GM18907 (cell line): ENCODE results near the gene SLC16A5.
"Not testable (repeated sequence)": the region's sequence is repeated elsewhere in the genome, so short reads cannot be mapped to it uniquely, and the experiment has no call there.

ENCODE experiments used
- ATAC-seq: cut with Tn5 transposase; IDR thresholded peaks from one replicate; pipeline ENCODE4 v1.9.1; 2021; ENCODE audit warnings: mild to moderate bottlenecking, moderate library complexity; ENCODE audit not compliant: unreplicated experiment

Gene SLC16A5, protein sequence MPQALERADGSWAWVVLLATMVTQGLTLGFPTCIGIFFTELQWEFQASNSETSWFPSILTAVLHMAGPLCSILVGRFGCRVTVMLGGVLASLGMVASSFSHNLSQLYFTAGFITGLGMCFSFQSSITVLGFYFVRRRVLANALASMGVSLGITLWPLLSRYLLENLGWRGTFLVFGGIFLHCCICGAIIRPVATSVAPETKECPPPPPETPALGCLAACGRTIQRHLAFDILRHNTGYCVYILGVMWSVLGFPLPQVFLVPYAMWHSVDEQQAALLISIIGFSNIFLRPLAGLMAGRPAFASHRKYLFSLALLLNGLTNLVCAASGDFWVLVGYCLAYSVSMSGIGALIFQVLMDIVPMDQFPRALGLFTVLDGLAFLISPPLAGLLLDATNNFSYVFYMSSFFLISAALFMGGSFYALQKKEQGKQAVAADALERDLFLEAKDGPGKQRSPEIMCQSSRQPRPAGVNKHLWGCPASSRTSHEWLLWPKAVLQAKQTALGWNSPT

DNA sequence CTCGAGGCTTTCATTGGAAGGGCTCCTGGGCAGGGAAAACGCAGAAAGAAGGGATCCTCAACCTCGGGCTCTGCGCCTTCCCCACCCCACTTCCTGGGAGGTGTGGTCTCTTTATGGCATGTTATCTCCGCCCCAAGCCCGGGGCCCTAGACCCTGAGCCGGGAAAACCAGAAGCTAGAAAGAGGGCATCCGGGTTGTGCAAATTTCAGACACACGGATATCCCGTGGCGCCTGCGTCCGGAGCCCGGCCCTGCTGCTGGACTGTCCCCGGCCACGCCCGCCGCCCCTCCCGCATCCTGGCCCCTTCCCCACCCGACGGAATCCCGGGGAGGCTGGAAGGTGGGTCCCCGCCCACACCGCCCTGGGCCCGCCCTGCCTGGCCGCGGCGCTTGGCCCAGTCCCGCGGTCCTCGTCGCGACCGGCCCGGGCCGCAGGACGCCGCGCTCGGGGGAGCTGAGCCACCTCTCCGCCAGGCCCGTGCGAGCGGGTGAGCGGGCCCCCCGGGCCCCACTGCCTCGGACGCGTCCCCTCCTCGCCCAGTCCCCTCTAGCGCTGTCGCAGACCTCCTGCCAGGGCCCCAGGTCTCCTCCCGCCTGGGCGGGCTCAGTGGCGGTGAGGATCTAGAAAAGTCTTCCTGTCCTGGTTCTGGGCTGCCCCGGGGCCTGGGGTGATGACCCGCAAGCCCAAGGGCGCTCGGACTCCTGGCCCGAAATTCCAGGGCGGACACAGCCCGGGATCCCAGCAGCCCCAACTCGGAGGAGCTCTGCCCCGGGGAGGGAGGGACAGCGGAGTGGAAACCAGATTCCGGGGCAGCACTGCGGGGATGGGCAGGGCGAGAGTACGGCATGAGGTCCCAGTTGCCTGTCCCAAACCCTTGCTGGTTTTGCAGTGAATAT is at the start of gene SLC16A5:
TSS of gene SLC16A5 (plus strand) at position 397 of the 896 bp plus-strand sequence. CDS start 5,683 bp downstream, outside the sequence.
- peak; percentile 58 for ATAC-seq

DNA sequence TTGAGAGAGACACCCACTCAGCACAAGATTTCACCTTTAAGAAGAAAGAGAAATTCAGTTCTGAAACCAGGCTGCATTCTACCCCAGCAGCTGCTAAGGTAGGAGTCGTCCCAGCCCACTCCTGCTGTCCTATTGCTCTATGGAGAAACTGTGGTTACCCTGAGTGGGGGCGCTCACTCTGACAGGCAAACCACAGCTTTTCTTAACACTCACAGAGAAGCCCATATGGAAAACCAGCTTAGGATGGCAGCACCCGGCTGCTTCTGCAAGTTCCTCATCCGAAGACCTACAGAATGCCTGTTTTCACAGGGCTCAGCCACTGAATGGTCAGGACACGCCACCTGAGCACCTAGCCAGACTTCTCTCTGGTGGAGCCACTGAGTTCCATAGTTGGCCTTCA is 48.5 kb upstream of the SLC16A5 start:
- ATAC-seq = no peak

DNA sequence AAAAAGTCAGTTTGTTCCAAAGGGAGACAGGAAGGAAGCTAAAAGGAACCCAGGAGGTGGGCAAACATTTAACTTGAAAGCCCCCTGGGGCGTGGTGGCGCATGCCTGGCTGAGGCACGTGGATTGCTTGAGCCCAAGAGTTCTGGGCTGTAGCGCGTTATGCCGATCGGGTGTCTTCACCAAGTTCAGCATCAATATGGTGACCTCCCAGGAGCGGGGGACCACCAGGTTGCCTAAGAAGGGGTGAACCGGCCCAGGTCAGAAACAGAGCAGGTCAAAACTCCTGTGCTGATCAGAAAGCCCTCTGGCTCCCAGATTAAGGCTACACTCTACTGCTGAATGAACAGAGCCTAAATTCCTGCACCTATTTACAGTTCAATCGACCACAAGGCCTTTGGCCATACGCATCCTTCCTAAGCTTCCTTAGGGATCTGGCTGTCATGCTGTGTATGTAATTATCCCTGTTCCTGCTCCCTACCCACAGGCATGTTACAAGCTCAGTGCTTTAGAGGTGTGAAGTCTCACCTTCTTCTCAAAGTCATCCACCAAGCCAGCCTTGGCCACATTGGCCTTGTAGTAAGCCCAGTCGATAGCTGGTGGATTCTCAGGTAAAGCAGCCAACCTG is 46.0 kb upstream of the SLC16A5 start:
- ATAC-seq = no peak

DNA sequence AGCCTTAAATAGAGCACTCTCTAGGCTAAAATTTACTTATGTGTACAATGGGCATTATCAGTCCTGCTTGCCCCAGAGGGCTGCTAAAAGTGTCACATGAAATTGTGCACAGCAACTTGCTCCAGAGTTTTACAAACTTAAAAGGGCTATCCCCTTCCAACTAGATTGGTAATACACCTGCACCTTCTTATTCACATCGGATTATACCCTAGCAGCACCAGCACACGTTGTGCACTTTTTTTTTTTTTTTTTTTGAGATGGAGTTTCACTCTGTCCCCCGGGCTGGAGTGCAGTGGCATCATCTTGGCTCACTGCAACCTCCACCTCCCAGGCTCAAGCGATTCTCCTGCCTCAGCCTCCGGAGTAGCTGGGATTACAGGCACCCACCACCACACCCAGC is 44.0 kb upstream of the SLC16A5 start:
- ATAC-seq = not testable (repeated sequence)

DNA sequence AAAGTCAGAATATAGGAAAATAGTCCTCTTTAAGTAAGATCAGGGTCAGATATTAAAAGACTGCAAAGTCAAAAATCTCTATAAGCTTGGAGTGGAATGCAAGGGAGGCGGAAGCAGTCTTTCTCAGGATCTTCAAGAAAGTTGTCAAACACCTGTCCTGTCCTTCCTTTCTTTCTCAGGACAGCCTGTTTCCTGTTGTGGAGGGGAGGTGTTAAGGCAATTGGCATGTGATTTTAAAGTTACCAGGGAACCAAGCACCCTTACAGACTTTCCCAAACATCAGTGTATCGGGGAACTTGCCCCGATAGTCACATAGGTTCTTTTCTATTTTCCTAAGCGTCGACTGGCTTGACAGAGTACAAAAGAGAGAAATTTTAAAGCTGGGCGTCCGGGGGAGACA is 43.0 kb upstream of the SLC16A5 start:
- no peak for ATAC-seq

DNA sequence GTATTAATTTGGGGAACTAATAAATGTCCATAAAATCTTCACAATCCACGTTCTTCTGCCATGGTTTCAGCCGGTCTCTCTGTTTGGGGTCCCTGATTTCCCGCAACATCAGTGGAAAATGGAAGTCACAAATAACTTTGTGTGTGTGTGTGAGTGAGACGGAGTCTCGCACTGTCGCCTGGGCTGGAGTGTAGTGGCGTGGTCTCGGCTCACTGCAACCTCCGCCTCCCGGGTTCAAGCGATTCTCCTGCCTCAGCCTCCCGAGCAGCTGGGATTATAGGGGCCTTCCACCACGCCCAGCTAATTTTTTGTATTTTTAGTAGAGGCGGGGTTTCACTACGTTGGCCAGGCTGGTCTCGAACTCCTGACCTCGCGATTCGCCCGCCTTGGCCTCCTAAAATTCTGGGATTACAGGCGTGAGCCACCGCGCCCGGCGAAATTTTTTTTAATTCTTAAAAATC is 41.8 kb upstream of the SLC16A5 start:
- not testable (repeated sequence) for ATAC-seq

DNA sequence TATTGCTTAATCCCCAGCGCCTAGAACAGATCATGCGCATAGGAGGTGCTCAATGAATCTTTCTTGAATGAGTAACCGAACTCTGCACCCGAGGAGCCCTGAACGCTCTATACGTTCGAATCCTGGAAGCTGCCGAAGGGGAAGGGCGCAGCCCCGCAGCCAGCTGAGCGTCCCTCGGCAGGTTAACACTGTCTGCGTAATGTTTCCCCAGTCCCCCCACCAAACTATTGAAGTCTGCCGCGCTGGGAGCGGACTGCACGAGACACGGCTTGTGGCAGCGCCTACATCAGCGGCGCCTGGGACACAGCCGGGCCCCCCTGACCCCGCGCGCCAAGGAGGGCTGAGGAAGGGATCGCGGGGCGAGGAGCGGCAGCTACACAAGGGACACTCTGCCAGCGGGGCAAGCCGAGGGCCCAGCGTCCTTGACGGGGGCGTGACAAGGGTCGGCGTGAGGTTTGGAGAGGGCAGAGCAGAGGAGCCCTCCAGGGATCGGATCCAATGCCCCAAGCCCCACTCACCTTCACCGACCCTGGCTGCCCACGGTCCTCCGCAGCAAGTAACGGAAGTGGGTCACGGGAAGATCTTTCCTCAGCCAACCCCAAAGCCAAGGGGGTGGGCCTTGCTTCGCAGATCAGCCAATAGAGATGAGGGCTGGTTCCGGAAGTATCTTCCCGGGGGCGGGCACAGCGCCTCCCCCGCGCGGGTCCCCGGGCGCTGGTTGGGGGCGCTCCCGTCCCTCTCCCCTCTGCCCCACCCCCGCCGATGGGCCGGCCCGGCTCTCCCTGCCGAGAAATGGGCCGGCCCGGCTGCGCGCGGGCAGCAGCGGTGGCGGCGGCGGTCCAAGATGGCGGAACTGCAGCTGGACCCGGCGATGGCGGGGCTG is 41.1 kb upstream of the SLC16A5 start, which contains the start of the genes ATP5PD and KCTD2:
TSS of gene ATP5PD (minus strand) at position 563 of the 883 bp plus-strand sequence. CDS start 4,319 bp downstream, outside the sequence.
TSS of gene KCTD2 (plus strand) at position 819 of the 883 bp plus-strand sequence. CDS start at position 845, 26 bp downstream.
- ATAC-seq = peak; percentile 94

DNA sequence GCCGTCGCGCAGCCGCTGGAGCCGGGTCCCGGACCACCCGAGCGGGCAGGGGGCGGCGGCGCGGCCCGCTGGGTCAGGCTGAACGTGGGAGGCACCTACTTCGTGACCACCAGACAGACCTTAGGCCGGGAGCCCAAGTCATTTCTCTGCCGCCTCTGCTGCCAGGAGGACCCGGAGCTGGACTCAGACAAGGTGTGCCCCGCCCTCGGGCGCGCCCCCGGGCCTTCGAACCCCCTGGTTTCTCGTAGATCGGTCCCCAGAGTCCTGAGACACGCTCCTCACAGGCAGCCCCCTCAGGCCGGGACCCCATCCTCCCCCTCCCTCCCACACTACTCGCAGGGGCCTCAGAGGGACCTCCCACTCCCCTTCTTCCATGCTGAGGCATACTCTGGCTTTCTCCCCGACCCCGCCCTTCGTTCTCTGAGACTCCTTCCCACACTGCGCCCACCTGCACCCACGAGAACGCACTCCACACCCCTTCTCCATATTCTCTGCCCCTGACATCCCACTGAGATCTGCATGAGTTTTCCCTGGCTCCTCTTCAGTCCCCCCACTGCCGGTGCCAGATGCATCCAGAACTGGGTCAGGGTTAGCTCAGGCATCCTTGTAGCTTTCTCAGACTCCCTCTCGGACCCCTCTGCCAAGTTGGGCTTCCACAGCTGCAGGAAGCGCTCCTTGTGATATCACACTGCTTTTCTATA is 40.2 kb upstream of the SLC16A5 start:
- ATAC-seq = peak; percentile 28

DNA sequence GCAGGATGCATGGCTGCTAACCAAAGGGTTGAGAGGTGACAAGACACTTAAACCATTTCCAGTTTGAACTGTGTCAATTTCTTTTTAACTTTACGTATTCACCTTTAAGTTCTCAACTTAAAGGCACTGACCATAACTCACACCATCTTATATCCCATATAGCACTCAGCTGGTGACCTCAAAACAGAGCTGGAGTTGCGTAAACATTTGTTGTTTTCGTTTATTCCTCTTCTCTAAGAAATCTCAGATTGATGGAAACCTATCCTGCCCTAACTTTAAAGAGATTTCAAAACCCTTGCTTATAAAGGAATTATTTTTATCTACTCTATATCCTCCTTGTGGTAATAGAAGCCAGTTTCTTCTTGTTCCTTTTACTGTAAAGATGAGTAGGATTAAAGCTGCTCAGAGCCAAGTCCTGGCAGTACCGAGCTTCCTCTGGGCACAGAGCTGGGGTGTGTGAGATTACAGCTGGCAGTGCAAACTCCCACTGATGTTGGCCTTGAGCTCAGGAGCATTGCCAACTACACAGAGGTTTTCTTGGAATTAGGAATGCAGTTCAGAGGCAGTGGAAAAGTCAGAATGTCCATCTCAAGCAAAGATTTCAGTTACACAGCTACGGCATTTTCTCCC is 39.4 kb upstream of the SLC16A5 start:
- ATAC-seq = no peak

DNA sequence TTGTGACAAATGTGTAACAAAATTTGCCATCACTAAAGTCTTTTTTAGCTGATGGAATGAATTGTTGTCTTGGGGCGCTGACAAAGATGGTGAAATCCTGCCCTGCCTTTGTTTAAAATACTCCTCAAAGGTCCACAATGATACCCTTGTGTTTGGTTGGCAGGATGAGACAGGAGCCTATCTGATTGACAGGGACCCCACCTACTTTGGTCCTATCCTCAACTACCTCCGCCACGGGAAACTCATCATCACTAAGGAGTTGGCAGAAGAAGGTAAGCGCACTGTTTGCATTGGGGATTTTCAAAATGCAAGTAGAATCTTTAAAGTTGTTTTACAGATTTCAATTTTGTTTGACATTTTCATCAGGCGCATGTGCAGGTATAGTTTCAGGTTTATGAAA is 38.7 kb upstream of the SLC16A5 start:
- ATAC-seq = no peak

DNA sequence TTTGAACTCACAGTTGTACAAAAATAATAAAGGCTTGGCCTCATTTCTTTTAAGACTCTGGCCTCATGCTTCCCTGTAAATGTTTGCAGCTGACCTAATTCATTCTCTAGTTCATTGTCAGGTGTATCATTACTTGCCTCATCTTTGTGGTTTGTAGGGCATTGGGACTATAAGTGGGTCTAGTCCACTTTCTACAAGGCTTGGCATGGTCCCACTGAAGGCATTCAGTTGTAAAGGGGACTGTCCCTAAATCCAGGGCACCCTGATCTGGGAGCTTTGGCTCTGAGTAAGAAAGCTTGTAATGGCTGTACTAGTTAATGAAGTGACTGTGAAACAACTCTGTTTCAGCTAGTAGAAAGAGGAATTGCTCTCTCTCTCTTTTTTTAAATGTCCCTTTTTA is 38.0 kb upstream of the SLC16A5 start:
- no peak for ATAC-seq

DNA sequence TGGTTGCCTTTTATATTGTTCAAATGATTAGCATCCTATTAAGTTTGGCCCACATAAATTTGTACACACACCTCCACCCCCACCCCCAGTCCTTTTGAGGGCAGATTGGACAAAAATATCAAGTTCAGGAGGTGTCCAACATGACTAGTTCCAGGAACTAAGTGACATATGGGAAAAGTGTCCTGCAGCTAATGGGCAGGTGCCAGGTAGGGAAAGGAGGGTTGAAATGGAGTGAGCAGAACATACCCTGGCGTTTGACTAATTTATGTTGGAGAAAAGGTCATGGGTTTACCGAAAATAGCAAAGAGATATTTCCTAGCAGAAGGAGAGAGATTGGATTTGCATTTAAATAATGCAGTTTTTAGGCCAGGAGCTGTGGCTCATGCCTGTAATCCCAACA is 35.8 kb upstream of the SLC16A5 start:
- ATAC-seq = no peak

DNA sequence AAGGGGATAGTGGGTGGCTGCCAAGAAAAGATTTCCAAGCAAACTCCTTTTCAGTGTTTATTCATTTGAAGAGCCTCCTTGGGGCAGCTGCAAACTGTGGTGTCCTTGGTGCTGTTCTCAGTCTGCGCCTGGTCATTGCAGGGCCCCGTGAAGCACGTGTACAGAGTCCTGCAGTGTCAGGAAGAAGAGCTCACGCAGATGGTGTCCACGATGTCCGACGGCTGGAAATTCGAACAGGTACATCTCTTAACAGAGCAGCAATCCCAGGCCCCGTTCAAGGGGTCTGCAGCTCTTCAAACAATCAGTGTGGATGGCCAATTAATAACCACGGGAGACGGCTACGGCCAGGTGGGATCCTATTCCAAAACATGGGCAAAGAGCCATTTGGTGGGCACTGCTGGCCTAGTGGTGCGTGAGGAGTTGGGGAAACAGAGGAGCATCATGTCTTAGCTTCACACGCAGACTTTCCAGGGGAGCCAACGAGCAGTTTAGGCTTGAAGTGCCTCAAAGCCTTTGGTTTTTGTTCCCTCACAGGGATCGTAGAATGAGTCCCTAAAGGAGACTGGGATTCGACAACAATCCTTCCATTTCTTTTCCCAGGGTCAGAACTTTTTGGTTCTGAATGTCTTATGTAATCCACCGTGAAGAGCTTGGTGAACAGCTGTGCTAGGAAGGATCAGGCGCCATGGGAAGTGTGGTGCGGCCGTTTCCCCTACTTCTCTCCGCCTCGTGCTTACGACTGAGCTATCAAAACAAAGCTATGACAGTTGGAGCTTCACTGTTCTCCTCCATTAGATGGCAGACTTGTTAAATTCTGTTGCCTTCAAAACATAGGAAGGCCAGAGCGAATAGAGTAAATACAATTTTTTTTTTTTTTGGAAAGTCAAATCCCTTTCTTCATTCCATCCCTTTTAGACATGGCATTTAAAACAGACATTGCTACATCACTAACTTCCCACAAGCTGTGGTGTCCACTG is 28.1 kb upstream of the SLC16A5 start:
- ATAC-seq = no peak

DNA sequence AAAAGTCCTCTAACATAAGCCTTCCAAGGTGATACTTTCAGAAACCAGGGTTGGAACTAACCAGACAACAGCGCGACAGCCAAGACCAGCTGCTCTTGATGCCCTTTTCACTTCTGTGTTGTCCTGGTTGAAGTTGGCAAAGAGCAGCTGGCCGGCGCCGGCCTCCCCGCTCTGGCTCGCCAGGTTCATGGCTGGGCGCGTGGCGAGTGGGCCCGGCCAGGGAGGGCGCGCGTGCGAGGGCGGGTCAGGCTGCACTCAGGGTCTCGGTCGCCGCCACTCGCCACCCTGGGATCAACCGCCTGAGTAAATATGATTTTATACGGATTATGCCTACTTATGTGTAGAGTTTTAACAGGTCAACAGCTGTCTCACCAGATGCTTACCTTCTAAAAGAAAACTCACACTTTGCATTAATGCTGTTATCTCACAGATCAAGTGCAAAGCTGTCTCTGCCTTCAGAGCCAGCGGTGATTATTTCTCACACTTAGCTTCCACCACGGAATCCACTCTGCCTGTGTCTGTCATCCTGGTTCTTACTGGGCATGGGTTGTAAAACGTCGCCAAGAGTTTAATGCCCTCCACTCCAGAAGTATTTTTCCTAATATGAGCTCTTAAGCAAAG is 27.2 kb upstream of the SLC16A5 start:
- no peak for ATAC-seq

DNA sequence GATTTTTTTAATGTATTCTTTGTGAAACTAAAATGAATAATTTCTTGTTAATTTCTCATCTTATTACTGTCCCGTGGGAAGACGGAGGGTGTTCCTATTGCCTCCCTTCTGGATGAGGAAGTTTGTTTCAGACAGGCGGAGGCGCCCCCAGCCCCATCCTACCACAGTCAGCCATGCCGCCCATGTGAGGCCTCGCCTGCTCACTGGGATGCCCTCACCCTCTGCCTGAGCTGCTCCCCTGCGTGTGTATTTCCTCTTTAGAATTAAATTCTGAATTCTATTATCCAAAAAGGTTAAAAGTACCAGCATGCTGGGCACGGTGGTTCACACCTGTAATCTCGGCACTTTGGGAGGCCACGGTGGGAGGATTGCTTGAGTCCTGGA is 26.7 kb upstream of the SLC16A5 start:
- ATAC-seq = no peak

DNA sequence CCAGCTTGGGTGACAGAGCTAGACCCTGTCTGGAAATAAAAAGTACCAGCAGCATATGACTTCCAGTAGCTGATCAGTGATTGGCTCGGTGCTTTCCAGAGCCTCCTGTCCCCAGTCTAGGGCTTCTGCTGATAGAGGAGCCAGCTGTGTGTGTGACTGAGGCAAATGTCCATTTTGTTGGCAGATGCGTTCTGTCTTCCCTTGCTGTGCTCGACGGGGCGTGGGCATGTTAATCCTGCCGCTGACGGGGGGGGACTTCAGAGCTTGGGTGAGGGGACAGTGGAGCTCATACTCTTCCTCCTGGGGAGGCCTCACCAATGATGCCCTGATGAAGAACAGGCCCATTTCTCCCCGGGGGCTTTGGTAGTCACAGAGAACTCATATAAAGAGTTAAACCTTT is 26.1 kb upstream of the SLC16A5 start:
- ATAC-seq = no peak

DNA sequence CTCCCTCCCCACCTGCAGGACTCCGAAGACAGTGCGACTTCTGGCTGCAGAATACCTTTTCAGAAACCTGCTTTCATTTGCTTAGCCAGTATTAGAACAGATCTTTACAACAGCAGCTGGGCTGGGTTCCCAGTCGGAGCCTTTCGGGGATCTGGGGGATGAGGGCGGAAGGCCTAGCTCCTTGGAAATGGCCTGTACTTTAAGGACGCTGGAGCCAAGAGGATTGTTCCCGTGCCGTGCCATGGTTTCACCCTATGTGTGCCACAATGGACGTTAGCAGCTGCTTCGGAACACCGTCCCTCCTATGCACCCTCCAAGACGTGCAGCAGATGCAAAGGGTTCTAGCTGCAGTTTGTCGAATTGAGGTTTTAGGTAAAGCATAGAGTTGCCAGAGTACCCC is 24.6 kb upstream of the SLC16A5 start:
- no peak for ATAC-seq
